HG03103 (cell line): ENCODE results near the gene TARBP2.
"Not testable (repeated sequence)": the region's sequence is repeated elsewhere in the genome, so short reads cannot be mapped to it uniquely, and the experiment has no call there.

Experiments used
- ATAC-seq: cut with Tn5 transposase; IDR thresholded peaks from one replicate; pipeline ENCODE4 v1.9.1; 2021; ENCODE audit warnings: low read depth; ENCODE audit not compliant: unreplicated experiment

Gene TARBP2

DNA sequence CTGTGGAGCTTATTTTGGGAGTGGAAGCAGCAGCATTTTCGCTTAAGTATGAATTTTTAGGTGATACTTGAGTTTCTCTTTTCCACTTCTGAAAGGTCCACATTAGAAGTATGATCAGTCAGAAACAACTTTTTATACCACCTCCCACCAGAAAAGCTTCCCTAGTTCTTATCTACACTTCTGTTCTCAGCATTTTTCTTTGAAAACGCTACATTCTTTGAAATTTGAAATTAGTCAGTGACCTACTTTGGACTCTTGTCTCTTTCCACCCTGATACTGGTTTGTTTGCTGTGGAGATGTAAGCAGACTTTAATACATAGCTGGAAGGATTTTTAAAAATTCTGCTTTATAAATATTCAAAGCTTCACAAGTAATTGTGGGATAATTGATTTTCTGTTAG, 27.0 kb upstream of the TARBP2 start:
- no peak for ATAC-seq

DNA sequence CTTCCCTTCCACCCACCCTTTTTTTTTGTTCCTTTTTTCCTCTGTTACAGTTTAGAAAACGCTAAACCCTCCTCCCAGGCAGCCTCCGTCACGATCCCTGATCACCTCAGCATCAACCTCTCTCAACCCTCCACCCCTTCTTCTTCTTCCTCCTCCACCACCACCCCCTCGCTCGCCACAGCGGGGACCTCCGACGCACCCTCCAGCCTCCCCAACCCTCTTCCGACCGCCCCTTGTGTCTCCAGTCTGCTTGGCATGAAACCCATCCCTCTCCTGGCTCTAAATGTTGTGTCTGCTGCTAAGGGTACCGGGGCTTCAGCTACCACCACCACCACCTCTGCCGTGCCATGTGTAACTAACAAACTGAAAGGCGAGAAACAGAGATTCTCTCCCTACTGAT, 26.3 kb upstream of the TARBP2 start:
- no peak for ATAC-seq

DNA sequence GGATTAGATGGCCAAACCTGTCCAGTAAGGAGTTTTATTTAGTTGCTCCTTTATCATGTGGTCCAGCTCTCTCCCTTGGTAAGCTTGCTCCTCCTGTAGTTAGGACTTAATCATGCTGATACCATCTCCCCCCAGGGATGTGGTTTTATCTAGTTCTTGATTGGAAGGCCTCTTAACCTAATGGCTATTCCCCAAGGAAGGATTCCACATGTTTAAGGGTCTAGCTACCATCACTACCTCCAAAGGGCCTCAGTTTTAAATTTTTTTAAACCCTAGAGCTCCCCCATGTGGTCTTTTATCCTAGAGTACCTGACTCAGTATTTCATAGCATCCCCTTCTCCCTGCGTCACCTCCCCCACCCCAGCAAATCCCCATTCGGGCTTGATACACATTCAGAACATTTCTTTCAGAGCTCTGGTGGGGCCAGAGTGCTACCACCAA, 24.3 kb upstream of the TARBP2 start:
- no peak for ATAC-seq

DNA sequence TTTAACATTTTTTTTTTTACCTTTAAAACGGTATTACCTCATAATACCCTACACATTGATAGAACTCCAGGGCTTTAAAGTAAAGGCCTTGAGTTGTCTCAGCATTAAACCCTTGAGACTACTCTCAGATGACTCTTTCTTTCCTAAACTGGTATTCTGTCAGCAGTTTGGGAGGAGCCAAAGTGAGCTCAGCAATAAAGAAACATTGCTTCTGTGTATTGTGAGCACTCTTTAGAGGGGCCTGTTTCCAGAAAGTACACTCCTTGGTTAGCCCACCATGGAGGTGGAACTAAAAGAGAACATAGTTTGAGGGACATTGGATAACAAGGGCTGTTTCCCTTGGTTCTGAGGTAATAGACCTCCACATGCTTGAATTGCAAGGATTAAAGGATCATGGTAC, 22.2 kb upstream of the TARBP2 start:
- no peak for ATAC-seq

DNA sequence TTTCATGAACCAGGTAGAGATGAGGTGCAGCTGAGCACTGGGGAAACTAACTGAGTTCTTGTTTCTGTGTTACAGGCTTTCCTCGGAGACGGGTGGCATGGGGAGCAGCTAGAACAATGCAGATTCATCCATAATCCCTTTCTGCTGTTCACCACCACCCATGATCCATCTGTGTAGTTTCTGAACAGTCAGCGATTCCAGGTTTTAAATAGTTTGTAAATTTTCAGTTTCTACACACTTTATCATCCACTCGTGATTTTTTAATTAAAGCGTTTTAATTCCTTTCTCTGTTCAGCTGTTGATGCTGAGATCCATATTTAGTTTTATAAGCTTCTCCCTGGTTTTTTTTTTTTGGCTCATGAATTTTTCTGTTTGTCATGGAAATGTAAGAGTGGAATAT, 21.8 kb upstream of the TARBP2 start:
- no peak for ATAC-seq

DNA sequence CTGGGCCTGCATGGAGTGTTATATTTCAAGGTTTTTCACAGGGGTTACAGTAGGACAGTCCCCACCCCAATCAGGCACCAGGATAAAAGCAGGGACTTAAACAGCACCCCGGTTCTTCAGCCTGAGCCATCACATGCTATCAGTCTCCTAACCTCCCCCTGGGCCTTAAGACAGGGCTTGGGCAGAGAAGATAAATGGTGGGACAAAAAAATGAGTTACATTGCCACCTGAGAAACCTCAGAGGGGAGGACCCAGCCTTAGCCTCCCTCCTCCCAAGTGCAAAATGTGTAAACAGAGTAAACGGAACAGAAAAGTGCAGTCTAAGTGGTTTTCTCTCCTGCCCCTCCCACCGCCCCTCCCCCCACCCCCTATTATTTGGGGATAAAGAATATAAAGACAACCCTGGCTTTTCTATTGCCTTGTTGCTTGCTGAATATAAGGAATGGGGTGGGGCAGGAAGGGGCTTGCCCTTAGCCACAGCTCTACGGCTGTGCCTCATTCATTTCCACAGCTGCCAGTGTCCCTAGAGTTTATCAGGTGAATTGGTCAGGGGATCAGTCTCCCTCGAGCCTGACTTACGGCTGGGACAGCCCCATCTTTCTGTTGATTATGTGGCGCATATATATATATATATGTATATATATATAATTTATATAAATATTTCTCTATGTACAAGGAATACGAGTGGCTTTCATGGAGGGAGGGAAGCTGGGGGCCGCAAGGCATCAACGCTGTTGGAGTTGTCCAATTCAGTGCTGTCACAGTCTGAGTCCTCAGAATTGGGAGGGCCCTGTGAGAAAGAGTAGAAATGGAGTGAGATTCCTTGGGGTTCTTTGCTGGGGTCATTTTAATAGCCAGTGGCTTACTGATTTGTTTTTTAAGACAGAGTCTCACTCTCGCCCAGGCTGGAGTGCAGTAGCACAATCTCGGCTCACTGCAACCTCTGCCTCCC, 20.3 kb upstream of the TARBP2 start:
- ATAC-seq: no peak

DNA sequence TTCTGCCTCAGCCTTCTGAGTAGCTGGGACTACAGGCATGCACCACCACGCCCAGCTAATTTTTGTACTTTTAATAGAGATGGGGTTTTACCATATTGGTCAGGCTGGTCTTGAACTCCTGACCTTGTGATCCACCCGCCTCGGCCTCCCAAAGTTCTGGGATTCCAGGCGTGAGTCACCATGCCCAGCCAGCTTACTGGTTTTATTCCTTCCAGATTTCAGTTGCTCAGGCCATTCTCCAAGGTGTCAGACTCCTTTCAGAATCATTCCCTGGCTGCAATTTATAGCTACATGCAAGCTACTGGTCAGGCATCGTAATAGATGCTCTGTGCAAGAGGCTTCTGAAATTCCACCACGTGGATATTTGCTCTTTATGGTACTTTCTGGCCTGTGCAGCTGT, 19.6 kb upstream of the TARBP2 start:
- ATAC-seq: not testable (repeated sequence)

DNA sequence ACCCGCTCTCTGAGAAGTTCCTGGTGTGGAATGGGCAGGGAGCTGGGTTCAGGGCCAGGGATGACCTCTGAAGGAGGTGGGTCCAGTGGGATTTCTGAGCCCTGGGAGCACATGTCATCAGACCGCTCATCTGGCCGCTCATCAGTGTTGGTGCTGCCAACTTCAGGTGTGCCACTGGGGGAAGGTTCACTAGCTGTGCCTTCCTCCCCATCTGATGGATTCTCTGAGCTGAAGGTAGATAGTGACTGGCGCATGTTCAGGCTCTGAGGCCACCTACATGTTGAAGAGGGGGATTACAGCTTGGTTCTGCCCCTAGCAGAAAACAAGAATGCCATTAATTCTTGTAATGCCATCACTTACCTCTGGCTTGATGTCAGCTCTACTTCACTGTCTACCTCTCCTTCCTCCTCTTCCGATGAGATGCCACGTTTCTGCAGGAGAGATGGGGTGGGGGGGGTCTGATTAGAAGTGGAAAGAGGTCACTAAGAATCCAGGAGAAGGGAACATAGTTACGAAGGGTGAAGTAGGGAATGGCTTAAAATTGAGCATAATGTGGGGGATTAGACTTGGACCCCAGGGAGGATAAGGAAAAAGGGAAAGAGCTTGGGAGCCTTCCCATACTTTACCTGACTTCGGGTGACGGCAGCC, 19.0 kb upstream of the TARBP2 start:
- no peak for ATAC-seq

DNA sequence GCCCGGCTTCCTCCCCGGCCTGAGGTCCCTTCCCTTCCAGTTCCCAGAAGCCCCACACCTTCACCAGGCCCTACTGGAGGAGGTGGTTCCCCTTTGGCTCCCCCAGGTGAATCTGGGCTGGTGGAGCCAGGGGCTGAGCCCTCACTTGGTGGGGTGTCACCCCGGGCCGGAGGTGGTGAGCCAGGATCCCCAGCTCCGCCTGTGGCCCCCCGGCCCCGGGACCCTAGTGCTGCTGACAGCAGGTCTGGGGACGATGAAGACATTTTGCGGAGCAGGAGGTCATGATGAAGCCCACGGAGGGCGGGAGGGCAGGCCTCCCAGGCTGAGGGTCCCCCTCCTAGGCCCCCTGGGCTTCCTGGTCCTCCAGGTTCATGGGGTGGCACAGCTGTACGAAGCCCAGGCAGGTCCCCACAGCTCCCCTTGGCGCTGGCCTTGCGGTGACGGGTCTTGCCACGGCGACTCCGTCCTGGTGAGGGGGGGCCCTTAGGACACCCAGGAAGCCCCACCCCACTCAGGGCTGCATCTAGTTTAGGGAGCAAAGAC, 18.4 kb upstream of the TARBP2 start:
- ATAC-seq: no peak

DNA sequence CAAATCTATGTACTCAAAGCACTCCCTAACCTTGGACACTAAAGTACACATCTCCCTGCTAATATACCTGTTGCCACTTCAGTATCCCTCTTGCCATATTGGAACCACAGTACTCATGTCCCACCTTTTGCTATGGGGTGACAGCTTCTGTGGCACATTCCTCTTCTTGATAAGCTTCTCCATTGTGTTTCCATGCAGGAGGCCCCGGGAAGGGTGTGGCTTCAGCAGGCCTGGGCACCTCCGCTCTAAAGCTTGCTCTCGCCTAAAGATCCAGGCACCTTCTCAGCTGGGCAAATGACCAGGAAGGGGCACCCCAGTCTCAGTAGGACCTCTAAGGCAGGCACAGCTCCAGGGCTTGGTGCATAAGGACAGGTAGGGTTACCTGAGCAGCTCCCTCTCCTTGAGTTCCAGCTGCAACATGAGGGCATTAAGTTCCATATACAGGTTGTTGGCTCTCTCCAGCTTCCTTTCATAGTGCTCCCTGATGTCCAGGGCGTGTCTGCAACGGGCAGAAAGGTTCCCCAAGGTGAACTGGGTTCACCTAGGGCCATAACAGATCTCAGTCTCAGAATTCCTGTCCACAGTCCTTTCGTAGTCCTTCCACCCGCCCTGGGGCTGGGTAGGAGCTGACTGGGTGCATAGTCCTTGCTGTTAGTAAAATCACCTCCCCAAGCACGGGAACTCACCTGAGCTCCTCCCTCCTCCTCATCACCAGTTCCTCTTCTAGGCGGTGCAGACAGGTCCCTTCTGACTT, 17.7 kb upstream of the TARBP2 start:
- ATAC-seq: no peak

DNA sequence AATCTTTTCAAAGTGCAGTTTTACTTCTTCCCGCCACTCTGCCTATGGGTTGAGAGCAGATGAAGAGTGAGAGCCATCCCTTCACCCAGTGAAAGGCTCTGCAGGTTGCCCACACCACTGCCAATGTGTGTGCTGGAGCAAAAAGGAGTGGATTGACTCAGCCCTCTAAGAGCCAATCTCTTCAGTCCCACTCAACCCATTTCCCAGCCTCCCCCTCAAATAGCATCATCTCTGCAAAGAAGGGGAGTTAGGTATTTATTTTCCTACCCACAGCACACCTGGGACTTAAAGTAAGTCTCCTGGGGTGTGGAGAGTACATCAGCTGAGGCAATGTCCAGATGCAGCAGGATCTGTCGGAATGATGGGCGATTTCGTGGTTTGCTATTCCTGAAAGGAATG, 17.1 kb upstream of the TARBP2 start:
- no peak for ATAC-seq

DNA sequence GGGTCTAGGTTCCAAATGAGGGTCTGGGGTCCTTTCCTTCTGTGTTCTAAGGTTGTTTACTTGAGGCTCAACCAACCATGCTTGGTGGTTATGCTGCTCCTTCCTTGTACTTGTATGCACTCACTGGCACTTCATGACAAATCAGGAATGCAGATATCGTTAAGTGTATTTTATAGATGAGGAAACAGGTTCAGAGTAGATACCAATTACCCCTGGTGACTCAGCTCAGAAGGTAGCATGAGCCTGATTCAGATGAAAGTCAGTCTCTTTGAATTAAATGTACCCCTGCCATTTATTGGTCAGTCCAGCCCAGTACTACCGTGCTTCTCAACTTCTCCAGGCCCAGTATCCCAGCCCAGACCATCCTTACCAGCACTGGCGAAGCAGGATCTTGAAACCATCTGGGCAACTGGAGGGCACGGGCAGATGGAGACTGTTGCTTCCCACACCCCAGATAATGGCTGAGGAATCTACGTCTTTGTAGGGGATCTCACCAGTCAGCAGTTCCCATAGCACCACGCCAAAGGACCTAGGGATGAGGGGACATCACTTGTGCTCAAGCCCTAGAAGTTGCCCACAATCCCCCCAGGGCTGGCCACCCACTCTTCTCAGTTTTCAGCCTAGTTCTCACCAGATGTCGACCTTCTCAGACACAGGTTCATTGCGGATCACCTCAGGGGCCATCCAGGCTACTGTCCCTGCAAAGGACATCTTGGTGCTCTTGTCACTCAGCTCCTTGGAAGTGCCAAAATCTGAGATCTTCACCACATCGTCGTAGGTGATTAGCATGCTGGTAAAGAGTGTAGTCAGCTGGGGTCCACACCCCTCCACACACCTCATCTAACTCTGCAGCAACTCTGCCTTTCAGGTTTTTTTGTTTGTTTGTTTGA, 16.2 kb upstream of the TARBP2 start:
- ATAC-seq: no peak

DNA sequence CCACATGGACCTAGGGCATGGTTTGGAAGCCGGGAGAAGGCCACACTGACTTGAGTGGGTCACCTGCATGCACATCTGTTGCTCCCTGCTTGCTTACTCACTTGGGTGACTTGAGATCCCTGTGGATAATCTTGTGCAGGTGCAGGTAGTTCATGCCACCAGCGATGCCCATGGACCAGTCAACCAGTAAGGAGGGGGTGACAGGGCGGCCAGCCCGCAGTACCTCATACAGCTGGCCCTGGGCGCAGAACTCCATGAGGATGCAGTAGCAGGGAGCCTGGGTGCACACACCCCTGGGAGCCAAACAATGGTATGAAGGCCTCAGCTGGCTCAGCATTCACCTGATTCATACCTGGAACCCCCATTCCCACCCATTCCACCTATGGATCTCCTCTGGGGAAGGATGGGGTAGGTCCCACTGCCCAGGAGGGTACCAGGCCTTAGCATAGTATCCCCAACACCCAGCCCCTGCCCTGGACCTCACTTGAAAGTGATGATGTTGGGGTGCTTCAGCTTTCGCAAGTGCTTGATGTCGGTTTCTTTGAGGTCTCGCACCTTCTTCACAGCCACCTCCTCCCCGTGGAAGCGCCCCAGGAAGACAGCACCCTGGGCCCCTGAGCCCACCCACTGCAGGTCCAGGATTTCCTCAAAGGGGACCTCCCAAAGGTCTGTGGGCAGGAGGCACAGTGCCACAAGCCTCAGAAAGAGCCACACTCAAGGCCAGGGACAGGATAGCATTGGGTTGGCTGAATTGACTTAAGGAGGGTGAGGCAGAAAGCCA, 14.9 kb upstream of the TARBP2 start:
- ATAC-seq: no peak

DNA sequence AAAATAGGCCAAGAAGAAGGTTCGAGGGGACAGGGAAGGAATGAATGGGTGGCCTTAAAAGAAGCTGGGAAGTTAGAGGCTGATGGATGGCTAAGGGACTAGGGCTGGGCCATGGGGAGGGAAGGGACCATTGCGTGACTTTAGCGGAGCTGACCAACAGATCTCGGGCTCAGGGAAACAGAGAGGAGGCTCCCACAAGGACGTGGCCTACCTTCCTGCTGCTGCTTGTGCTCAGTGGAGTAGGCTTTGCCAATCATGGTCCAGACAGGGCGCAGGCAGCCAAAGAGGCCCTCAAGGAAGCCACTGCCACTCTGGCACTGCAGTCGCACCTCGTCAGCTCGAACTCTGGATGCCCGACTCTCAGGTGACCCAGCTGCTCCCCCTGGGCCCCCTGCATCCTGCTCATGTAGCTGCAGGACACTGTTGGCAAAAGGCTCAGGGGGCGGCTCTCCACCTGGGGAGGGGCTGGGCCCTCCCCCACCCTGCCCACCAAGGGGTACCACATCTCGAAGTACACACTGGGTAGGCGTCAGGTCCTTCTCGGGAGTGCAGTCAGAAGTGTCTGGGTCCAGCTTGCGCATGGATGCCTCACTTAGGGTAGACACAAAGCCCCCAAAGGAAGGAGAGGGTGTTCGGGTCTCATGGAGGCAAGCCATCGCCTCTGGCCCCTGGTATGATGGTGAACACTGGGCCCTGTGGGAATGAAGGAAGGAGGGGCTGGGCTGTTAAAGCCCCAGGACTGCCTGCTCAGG, 14.2 kb upstream of the TARBP2 start:
- ATAC-seq: no peak

DNA sequence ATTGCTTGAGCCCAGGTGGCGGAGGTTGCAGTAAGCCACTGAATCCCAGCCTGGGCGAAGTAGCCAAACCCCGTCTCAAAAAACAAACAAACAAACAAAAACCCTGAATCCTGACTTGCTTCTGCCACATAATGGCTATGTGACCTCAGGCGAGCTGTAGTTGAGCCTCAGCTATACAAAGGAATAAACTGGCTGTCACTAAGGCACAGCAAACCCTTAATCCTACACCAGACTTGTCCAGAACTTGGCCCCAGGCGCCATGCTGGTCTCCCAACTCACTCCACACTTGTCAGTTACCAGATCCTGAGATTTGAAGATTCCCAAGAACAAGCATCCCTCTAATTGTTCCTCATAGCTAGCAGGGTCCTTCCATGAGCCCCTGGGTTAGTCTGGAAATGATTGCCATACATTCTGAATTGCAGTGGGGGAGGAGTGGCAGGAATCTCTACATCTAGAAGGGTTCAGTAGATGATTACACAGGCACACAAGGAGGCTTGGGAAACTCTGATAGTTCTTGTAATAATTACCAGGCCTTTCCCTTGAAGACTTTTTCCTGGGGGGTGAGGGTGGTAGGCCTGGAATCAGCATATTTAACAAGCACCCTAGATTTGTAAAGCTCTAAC, 11.7 kb upstream of the TARBP2 start:
- ATAC-seq: no peak

DNA sequence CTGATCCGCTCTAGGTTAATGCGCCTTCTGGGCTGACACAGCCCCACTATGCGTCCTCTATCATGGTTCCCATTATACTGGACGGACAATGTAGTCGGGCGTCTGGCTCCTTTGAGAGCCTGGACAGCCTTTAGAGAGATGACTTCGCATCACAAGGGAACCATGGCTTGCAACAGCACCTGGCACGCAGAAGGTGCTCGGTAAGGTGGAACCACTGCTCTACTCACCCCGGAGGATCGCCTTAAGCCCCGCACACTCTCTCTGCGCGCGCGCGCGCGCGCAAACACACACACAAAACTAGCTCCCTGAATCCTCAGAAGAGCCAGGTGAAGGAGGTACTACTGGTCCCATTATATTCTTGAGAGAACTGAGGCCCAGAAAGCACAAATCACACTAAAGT, 8.9 kb upstream of the TARBP2 start:
- ATAC-seq: no peak

DNA sequence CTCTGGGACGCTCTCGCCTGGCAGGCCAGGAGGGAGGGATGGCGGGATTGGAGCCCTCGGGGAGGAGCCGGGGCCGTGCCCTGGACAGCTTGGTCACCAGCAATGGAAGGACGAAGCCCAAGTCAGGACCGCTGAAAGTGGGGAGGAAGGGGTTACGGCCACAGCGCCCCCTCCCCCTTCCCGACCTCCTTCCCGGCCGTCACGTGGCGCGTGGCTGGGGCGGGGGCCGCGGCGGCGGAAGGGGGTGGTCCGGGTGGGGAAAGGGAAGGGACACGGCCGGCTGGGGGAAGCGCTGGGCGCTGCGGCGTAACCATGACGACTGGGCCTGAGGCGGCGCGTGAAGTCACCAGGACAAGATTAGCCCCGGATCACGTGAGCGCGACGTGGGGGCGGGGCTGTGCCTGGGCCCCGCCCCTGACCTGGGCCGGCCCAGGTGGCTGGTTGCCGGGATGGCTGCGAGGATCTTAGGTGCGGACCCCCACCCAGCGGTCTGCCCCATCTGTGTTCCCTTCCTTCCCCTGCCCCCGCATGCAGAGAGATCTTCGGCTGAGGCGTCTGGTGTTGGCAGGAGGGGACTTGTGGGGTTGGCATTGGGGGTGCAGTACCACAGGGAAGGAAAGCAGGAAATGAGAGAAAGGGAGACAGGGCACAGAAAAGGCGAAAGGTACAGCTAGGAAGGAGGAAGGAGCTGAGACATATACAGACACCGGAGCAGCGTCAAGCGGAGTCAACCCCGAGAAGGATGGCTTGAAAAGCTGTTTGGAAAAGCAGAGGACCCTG, 8.1 kb upstream of the TARBP2 start:
- ATAC-seq: peak; percentile 84
